Omental fat pad (tissue), 4 donors: ENCODE results near the gene IL2RA. TPM values are rescaled to one million over a fixed set of nuclear protein-coding genes. Genes with fewer than 3 reads are reported as not detected.

ENCODE experiments used
- ATAC-seq: fragments of 150-250 bp; one replicate; pipeline ENCODE4 v1.9.1; 2016; ENCODE audit warnings: mild to moderate bottlenecking, moderate library complexity; ENCODE audit not compliant: low FRiP score
- DNase-seq: peaks from one replicate; pipeline ENCODE4 v3.0.0-alpha.2; 2019; ENCODE audit warnings: low spot score
- CTCF ChIP-seq, 3 donors: fragments of 450-650 bp; IDR thresholded peaks; one replicate each; pipeline ENCODE4 v1.5.1; 2016 to 2017; ENCODE audit warnings: antibody characterized with exemption in 3 of 3, mild to moderate bottlenecking in 3 of 3, moderate library complexity in 2 of 3
- total RNA-seq, 4 donors: library from RNA; depleted of rRNA; stranded (reverse); fragments of >200 nt; gene quantifications; one replicate each; pipeline ENCODE4 v1.1.0, GENCODE V29; 2016

Gene IL2RA
- total RNA-seq, 4 donors from 2014 or later = 0.69 to 25.0 (median 7.1) TPM

GRCh38 chr10:6022660-6023059, 39.5 kb downstream of the IL2RA start:
- TF ChIP-seq CTCF (IDR thresholded peaks at IDR 0.05) = no peak
- ATAC-seq (no peak), DNase-seq (no peak)

GRCh38 chr10:6020826-6021225, 41.3 kb downstream of the IL2RA start:
- ATAC-seq = no peak
- DNase-seq = no peak

GRCh38 chr10:6019796-6020195, 42.4 kb downstream of the IL2RA start:
- ATAC-seq (no peak), DNase-seq (no peak)
- no peak for TF ChIP-seq CTCF (IDR thresholded peaks at IDR 0.05)

More at GRCh38 chr10:6020826-6021225, 41.3 kb downstream of the IL2RA start:
- no peak for TF ChIP-seq CTCF (IDR thresholded peaks at IDR 0.05)

- DNase-seq = no peak
- no peak for ATAC-seq
- TF ChIP-seq CTCF (IDR thresholded peaks at IDR 0.05) = no peak
Observed at GRCh38 chr10:6019010-6019782, 43.0 kb downstream of the IL2RA start.

- ATAC-seq (no peak), DNase-seq (no peak)
- TF ChIP-seq CTCF (IDR thresholded peaks at IDR 0.05) = no peak
Observed at GRCh38 chr10:6018422-6018821, 43.7 kb downstream of the IL2RA start.

GRCh38 chr10:6017781-6018354, 44.3 kb downstream of the IL2RA start:
- DNase-seq = no peak
- no peak for ATAC-seq
- TF ChIP-seq CTCF (IDR thresholded peaks at IDR 0.05) = no peak
